GM18867 (cell line): ENCODE results near the gene LRRN4.
A peak's percentile ranks its signal among the peaks of the same experiment; 100 is the strongest.
"Not testable (repeated sequence)": the region's sequence is repeated elsewhere in the genome, so short reads cannot be mapped to it uniquely, and the experiment has no call there.

Experiments used
- ATAC-seq: cut with Tn5 transposase; IDR thresholded peaks from one replicate; pipeline ENCODE4 v1.9.1; 2021; ENCODE audit warnings: mild to moderate bottlenecking, moderate library complexity; ENCODE audit not compliant: unreplicated experiment

The LRRN4 gene

DNA sequence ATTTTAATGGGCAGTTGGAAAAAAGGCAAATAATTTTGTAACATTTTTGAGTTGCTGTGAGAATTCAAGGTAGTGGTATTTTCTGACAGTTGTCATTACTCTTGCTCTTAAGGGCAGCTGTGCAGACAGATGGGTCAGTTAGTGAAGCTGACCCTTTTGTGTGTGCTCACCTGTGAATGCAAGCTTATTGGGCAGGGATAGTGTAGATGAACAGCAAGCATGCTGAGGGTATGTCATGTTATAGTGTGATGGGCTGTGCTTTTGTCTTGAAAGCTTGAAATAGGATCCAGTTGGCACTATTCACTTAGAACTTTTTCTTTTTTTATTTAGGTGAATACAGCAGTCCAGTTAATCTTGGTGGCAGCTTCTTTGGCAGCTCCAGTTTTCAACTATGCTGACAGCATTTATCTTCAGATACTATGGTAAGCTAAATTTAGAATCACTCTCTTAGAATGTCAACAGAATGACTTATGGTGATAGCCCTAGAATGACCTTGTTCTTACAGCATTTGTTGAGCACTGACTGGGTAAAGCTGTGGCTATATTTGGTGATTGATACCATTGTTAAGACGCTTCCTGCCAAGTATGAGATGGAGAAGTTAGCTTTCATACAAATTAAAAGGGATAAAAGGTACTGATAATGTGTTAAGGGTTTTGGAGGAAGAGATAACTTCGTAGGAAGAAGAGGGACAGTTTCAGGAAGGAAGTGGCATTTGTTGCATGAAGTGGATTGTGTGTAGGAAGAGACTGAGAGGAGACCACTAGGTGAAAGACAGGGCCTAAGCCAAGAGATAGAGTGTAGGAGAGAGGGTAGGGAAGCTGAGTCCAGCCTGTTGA, 19.5 kb downstream of the LRRN4 start:
- ATAC-seq: no peak

DNA sequence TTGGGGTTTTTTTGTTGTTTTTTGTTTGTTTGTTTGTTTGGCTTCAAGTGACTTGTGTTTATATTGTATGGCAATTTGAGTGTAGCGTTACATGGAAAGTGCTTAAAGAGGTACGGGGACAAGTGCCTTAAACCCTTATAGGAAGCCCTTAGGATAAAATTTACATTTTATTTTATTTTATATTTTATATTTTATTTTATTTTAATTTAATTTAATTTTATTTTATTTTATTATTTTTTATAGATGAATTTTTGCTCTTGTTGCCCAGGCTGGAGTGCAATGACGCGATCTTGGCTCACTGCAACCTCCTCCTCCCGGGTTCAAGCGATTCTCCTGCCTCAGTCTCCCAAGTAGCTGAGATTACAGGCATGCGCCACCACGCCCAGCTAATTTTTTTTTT, 21.0 kb downstream of the LRRN4 start:
- not testable (repeated sequence) for ATAC-seq

DNA sequence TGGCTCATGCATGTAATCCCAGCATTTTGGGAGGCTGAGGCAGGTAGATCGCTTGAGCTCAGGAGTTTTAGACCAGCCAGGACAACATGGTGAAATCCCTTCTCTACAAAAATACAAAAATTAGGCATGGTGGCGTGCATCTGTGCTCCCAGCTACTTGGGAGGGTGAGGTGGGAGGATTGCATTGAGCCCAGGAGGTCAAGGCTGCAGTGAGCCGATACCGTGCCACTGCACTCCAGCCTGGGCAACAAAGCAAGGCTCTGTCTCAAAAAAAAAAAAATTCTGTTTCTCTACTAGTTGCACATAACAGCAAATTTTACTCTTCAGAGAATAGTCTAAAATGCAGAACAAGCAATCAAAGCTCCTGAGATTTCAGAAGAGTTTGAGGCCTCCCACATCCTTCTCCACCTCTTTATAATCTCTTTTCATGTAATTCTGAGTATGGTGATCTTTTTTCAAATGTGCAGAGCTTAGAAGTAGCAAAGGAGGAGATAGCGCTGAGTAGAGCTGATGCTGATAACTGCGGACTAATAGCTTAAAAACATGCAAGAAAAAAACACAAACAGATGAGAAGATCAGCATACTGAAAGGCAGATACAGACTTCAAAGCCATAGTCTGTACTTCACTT, 23.3 kb downstream of the LRRN4 start:
- no peak for ATAC-seq

DNA sequence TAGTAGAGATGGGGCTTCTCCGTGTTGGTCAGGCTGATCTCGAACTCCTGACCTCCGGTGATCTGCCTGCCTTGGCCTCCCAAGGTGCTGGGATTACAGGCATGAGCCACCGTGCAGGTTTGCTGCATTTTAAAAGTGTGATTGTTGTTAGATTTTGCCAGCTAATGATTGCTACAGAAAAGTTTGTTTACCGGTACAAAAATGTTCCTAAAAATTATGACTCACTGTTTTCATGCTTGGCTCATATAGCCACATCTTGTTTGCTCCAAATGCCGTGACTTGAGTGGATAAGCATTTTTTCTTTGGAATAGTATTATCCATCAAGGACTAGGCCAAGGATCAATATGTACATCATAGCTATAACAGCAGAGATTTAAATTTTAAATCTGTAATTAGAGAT, 24.3 kb downstream of the LRRN4 start:
- ATAC-seq: no peak

DNA sequence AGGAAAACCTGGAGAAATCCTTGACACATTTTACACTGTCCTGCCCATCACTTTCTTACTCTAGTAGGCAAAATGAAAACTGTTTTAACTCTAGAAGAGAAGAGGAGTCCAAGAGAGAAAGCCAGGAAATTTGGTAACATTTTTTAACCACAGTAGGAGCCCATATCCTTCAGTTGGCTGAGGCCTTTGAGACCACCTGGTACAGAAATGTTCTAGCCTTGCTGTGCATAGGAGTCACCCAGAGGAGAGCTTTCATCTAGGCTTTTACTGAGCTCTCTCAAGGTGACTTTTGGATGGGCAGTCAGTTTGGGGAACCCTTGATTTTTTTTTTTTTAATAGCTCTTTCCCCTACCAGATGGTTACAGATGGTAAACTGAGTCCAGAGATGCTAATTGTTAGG, 25.0 kb downstream of the LRRN4 start:
- ATAC-seq: no peak

DNA sequence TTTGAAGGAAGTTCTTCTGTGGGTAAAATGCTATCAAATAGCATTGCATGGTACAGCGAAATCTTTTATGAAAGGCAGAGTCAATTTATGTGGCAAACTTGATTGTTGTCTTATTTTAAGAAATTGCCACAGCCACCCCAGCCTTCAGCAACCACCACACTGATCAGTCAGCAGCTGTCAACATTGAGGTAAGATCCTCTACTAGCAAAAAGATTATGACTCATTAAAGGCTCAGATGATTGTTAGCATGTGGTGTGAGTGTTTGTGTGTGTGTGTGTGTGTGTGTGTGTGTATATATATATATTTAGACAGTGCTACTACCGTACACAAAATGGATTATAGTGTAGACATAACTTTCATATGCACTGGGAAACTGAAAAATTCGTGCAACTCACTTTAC, 27.8 kb downstream of the LRRN4 start:
- no peak for ATAC-seq

DNA sequence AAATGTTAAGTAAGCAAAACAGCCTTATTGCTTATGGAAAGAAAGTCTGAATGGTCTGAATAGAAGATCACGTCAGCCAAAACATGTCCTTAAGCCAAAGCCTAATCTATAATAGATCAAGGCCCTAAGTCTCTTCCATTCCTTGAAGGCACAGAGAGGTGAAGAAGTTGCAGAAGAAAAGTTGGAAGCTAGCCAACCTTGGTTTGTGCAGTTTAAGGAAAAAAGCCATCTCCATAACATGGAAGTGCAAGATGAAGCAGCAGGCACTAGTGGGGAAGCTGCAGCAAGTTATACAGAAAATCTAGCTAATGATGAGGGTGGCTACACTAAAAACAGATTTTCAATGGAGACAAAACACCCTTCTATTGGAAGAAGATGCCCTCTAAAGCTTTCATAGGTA, 29.1 kb downstream of the LRRN4 start:
- no peak for ATAC-seq

DNA sequence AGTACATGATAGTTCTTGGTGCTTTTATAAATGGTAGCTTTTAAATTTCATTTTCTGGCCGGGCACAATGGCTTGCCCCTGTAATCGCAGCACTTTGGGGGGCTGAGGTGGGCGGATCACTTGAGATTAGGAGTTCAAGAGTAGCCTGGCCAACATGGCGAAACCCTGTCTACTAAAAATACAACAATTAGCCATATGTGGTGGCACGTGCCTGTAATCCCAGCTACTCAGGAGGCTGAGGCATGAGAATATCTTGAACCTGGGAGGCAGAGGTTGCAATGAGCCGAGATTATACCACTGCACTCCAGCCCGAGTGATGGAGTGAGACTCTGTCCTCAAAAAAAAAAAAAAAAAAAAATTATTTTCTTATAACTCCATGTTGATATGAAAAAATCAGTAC, 36.0 kb downstream of the LRRN4 start:
- no peak for ATAC-seq

DNA sequence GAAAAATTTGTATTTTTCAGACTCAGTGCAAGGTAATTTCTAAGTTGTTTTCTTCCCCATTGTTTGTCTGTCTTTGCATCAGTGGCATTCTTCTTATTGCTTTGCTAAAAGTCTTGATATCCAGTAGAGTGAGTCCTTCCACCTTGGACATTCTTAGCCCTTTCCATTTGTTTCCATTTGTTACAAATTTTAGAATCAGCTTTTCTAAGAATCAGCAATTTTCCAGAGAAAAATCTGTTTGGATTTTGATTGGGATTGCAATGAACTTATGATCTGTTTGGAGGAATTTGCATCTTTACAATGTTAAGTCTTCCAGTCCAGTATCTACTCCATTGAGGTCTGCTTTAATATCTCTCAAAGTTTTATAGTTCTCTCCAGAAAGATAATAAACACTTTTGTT, 36.4 kb downstream of the LRRN4 start:
- no peak for ATAC-seq

DNA sequence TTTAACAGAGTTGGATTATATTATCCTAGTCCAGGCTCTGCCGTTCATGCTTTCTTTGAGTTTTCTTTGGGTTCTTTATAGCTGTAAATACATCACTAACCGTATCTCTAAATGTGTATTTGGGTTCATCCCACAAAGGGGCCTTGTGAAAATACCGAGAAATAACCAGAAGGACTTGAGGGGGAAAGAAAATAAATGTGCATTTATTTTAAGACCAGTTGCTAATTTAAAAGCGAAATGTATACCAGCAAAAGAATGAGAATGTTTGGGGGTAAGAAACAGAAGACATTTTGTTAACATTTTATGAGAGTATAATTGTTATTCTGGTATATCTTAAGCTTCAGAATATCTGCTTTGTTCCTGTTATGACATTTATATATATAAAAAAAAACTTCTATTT, 38.9 kb downstream of the LRRN4 start:
- no peak for ATAC-seq

DNA sequence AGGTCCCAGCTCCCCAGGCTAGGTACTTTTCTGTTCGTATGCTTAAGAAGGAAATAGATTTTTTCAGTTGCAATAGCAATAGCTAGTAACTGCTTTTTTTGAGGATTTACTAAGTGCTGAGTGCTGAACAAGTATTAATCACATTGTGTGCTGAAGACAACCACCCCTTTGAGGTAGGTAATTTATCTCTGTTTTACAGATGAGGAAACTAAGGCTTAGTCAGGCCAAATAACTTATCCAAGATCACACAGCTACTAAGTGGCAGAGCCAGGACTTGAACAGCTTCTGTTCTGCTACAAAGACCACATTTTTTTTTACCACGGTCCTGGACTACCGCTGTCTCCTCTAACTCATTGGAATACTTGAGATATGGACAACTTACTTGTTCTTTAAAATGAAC, 39.8 kb downstream of the LRRN4 start:
- no peak for ATAC-seq

DNA sequence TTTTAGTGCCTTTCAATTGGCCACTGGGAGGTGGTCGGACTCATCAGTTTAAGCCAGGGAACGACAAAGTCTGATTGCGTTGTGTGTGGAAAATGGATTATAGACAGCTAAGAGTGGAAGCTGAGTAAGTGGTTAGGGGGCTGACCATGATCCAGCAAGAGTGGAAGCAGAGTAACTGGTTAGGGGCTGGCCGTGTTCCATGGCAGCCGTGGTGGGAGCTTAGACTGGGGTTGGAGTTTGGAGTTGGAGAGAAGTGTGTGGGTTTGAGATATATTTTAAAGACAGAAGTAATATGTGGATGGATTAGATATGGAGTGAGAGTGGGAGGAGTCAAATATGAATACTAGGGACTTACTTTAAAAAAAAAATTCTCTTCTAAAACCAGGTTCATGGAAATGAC, 41.7 kb downstream of the LRRN4 start:
- no peak for ATAC-seq

DNA sequence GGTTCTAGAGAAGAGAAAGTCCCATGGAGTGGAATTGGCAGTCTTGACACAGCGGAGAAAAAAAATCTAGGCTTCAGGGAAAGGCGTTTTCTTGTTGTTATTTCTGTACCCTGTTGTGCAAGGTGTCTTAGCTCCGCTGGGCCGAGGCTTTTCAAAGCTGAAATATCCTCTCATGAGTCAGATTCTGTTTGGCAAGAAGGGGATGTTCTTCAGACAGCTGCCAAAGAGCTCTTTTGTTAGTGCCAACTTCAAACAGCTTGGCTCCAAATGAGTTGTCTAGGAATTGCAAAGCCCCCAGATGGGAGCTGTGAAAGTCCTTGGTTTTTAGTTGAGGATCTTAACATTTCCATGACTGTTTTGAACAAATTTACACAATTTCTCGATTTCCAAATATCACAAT, 45.6 kb downstream of the LRRN4 start:
- ATAC-seq: no peak

DNA sequence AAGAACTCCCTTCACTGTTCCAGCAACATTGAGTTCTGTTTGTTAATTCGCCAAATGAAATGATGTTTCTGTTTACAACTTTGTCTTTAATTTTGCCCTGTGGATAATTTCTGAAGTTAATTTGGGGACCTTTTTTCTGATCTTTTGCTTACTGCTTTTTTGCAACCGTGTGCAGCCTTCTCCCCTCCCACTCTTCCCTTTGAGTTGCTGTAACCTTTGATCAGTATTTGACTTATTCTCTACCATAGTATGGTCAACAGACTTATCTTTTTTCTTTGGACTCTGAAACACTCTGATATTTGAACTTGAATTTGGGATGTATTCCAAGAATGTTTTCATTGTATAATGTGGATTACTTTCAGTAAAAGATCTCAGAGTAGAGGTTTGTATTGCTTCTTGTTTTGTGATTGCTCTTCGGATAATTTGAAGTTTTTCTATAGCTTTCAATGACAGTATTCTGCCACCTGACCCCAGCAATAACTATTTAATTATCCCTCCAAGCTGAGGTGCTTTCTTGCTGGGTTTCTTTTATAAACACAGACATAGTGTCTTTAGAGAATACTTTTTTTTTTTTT, 46.2 kb downstream of the LRRN4 start:
- ATAC-seq: no peak

DNA sequence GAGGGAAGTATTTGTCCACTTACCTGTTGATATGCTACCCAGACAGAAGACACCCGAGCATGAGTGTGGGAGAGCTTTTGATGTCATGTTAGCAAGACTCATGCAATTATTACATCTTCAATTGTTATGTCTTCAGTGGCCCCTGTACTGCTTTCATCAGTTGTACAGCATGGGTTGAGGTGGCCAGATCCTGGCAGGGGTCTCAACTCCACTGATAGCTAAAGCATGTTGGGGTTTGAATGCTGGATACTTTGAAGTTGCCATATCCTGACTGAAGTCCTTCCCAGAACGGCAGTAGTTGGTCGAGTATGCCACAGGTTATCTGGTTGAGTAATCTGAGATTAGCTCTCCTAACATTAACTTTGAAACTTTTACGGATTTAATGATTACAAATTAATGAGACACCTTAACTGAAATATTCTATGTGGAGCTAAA, 46.7 kb downstream of the LRRN4 start:
- no peak for ATAC-seq

DNA sequence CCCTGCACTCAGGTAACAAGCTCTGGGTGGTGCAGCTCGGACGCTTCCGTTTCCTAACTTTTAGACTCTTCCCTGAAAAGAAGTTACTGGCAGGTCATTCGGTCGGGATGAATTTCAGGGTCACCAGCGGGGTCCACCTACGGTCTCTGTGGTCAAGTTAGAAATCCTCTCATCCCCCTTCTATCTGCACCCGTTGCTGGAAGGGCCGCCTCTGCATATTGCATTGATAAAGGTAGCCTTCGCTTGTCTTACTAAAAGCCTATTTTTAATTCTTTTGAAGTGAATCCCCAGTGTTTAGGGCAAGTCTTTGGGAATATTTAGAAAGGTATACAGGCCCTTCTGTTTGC, 47.3 kb downstream of the LRRN4 start:
- no peak for ATAC-seq

DNA sequence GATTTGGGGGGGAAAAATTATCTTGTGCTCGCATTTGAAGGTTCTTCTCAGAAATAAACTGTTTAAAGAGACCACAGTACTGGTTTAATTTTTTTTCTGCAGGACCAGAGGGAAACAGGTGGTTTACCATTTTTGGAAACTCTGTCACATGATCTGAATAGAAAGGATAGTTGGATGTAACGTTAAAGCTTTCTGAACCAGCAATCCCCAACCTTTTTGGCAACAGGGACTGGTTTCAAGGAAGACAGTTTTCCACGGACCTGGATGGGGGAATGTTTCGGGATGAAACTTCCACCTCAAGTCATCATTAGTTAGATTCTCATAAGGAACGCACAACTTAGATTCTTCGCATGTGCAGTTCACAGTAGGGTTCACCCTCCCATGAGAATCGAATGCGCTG, 53.0 kb downstream of the LRRN4 start:
- ATAC-seq: no peak

DNA sequence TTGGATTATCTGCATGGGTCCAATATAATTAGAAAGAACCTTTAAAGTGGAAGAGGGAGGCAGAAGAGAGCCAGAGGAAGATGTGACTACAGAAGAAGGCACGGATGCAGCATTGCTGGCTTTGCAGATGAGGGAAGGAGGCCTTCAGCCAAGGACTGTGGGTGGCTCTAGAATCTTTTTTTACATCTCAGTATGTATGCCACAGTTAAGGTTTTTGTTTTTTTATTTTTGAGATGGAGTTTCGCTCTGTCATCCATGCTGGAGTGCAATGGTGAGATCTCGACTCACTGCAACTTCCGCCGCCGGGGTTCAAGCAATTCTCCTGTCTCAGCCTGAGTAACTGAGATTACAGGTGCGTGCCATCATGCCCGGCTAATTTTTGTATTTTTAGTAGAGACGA, 54.1 kb downstream of the LRRN4 start:
- ATAC-seq: no peak

DNA sequence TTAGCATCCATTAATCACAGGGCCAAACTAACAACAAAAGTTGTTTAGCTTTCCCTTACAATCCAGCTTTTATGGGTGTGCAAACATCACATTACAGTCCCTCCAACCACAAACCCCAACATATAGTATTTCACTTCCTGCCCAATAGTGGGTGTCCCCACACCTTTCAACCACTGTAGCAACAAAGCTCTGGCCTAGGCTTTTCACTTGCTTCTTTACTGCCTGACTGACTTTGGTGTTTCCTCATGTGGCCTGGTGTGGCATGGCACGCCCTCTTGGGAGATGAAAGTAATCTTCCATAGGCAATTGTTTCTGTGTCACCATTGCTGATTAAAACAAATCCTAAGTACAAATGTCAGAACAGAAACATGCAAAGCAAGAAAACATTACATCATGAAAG, 57.1 kb downstream of the LRRN4 start:
- peak; percentile 98 for ATAC-seq

DNA sequence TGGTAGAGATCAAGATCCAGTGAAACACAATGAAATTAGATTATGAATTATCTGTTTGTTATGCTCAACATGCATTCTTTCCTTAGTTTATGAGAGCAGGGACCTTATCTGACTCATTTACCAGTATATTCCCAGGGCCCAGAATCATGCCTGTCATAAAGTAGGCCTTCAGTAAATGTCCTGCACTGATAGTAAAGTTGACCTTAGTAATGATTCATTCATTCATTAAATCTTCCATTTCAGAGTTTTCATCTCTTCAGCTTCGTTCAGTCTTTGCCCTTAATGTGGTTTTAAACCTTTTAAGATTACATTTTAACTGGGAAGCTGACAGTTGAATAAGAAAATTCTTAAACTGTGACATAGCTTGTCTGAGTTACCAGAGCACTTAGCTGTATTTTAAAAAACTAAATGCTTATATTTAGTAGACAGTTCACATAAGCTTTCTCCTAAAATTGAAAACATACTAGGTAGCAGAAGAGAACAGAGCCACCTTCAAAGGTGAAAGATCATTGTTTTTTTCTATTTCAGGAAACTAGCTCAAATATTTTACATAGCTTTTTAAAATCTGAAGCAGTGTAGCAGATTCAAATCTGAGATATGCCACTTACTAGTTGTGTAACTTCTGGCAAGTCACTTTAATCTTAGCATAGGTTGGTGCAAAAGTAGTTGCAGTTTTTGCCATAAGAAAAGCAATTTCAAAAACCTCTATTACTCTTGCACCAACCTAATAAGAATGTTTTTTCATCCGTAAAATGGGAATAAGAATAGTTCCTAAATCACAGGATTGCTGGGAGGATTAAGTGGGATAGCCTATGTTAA, 62.0 kb downstream of the LRRN4 start:
- no peak for ATAC-seq

DNA sequence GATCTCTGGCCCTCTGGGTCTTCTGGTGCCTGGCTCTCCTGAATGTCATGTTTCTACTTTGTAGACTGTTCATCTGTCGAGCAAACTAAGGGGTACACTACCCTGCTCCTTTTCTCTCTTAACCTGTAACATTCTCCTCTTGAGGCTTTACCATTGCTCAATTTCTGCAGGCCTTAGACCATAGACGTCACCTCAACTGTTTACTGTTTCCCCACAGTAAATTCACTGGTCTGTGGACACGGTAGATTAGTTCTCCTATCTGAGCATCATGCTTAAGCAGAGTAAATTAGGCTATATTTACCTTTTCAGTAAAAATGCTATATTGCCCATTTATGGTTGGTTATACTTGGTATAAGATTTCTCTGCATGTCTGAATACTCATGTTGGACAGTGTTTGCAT, 62.9 kb downstream of the LRRN4 start:
- ATAC-seq: no peak
